HFFc6 (cell line): ENCODE results near the gene NRP2. TPM values are rescaled to one million over a fixed set of nuclear protein-coding genes. Genes with fewer than 3 reads are reported as not detected.

Experiments
- DNase-seq: peaks from one replicate; pipeline ENCODE4 v3.0.0-alpha.2; 2018
- H3K27ac Mint-ChIP-seq: 2 replicates; pipeline ENCODE4 v1.8.0; 2020; ENCODE audit warnings: mild to moderate bottlenecking, mixed read lengths
- H3K27me3 Mint-ChIP-seq: 2 replicates; pipeline ENCODE4 v1.8.0; 2021; ENCODE audit warnings: mild to moderate bottlenecking, moderate library complexity, mixed read lengths; ENCODE audit not compliant: insufficient read depth
- H3K36me3 Mint-ChIP-seq: 2 replicates; pipeline ENCODE4 v1.8.0; 2021; ENCODE audit warnings: low read depth, mixed read lengths
- H3K4me1 Mint-ChIP-seq: 2 replicates; pipeline ENCODE4 v1.8.0; 2020; ENCODE audit warnings: low read depth, mixed read lengths
- H3K4me3 Mint-ChIP-seq: 2 replicates; pipeline ENCODE4 v1.8.0; 2020; ENCODE audit warnings: mild to moderate bottlenecking, moderate library complexity, mixed read lengths
- H3K9me3 Mint-ChIP-seq: 2 replicates; pipeline ENCODE4 v1.8.0; 2020; ENCODE audit warnings: mild to moderate bottlenecking, mixed read lengths
- CTCF ChIP-seq: fragments of 200-600 bp; sonication (generic); IDR thresholded peaks from 2 replicates; pipeline ENCODE4 v1.5.0; 2021; ENCODE audit warnings: antibody characterized with exemption, mild to moderate bottlenecking
- total RNA-seq, 6 experiments: library from RNA; stranded (reverse); fragmentation: NEBNext Ultra II Directional; extraction: Animal tissue kit (Norgen Biotek cat#: 25700); gene quantifications; 2 replicates in 1 of 6; 3 replicates in 5 of 6; pipeline ENCODE4 v1.2.3, GENCODE V29; 2021

NRP2 gene
- total RNA-seq, 6 experiments from 2014 or later: 11.8 to 25.1 (median 21.4) TPM

GRCh38 chr2:205658572-205658971, 23.7 kb upstream of the NRP2 start:
- Mint-ChIP-seq H3K27ac (no peak overlapping the region), H3K4me3 (no peak overlapping the region), H3K9me3 (no peaks in the 10 kb centered on the region), H3K4me1 (peaks cover 66% of the 10 kb centered on the region), H3K27me3 (no peaks in the 10 kb centered on the region; the same call in 1 of the 2 replicates), H3K36me3 (no peaks in the 10 kb centered on the region)
- no peak for DNase-seq
- TF ChIP-seq CTCF: no peak

- no peak for TF ChIP-seq CTCF
- Mint-ChIP-seq H3K36me3 (no peaks in the 10 kb centered on the region), H3K27ac (peak overlapping the region; percentile 80), H3K4me1 (peaks cover 59% of the 10 kb centered on the region), H3K4me3 (peak overlapping the region; percentile 35), H3K9me3 (no peaks in the 10 kb centered on the region), H3K27me3 (no peaks in the 10 kb centered on the region; the same call in 1 of the 2 replicates)
- DNase-seq: no peak
Measured at GRCh38 chr2:205659922-205660321, 22.4 kb upstream of the NRP2 start.

- peak overlapping the region; percentile 80 for H3K27ac Mint-ChIP-seq
- H3K36me3 Mint-ChIP-seq: no peaks in the 10 kb centered on the region
- peak; percentile 89 for DNase-seq
- no peak for TF ChIP-seq CTCF
- peak overlapping the region; percentile 35 for H3K4me3 Mint-ChIP-seq
- H3K27me3 Mint-ChIP-seq: no peaks in the 10 kb centered on the region; the same call in 1 of the 2 replicates
- H3K9me3 Mint-ChIP-seq: no peaks in the 10 kb centered on the region
- H3K4me1 Mint-ChIP-seq: peaks cover 52% of the 10 kb centered on the region
Measured at GRCh38 chr2:205660521-205661124, 21.7 kb upstream of the NRP2 start.

GRCh38 chr2:205661281-205661680, 21.0 kb upstream of the NRP2 start:
- Mint-ChIP-seq H3K4me3 (peak overlapping the region; percentile 35; the same call in 1 of the 2 replicates), H3K9me3 (no peaks in the 10 kb centered on the region), H3K27ac (peak overlapping the region; percentile 80), H3K4me1 (peaks cover 45% of the 10 kb centered on the region), H3K36me3 (no peaks in the 10 kb centered on the region), H3K27me3 (no peaks in the 10 kb centered on the region; the same call in 1 of the 2 replicates)
- DNase-seq: no peak
- no peak for TF ChIP-seq CTCF

- Mint-ChIP-seq H3K4me3 (no peak overlapping the region), H3K4me1 (peaks cover 37% of the 10 kb centered on the region), H3K36me3 (no peaks in the 10 kb centered on the region), H3K9me3 (no peaks in the 10 kb centered on the region), H3K27me3 (no peaks in the 10 kb centered on the region; the same call in 1 of the 2 replicates), H3K27ac (no peak overlapping the region)
- no peak for DNase-seq
- TF ChIP-seq CTCF: no peak
Measured at GRCh38 chr2:205662206-205662965, 19.9 kb upstream of the NRP2 start.
